H1 (cell line): ENCODE data around the gene KCP. TPM values are rescaled to one million over a fixed set of nuclear protein-coding genes. Genes with fewer than 3 reads are reported as not detected.

Source experiments
- CHD2 ChIP-seq: IDR thresholded peaks from 2 replicates; pipeline ENCODE4 v1.6.1; 2012; ENCODE audit warnings: low read length, improper control_type of control experiment
- CHD7 ChIP-seq: fragments of 300-600 bp; sonication (generic); IDR thresholded peaks from 2 replicates; pipeline ENCODE4 v1.7.1; 2012; ENCODE audit warnings: low read length, moderate library complexity, mild to moderate bottlenecking, inconsistent platforms; ENCODE audit not compliant: insufficient replicate concordance
- CTBP2 ChIP-seq: IDR thresholded peaks from 2 replicates; pipeline ENCODE4 v1.7.0; 2011; ENCODE audit warnings: borderline replicate concordance, mild to moderate bottlenecking, moderate library complexity, mixed read lengths, low read length; ENCODE audit not compliant: insufficient read depth, insufficient read length
- EP300 ChIP-seq, 2 experiments: IDR thresholded peaks; 1 replicate in 1 of 2; 2 replicates in 1 of 2; pipeline ENCODE4 v1.6.1; 2011 to 2012; ENCODE audit warnings: low read depth in 2 of 2, low read length in 2 of 2, mild to moderate bottlenecking in 2 of 2, borderline replicate concordance in 1 of 2, inconsistent platforms in 1 of 2, moderate library complexity in 1 of 2
- EZH2 ChIP-seq: fragments of 200-600 bp; sonication (generic); IDR thresholded peaks from 2 replicates; pipeline ENCODE4 v1.7.1; 2012; ENCODE audit warnings: low read depth, mild to moderate bottlenecking, moderate library complexity, low read length, inconsistent platforms; ENCODE audit not compliant: severe bottlenecking
- HDAC6 ChIP-seq: IDR thresholded peaks from one replicate; pipeline ENCODE4 v1.7.1; 2012; ENCODE audit warnings: low read depth, mild to moderate bottlenecking, inconsistent platforms, low read length, moderate library complexity
- NRF1 ChIP-seq: IDR thresholded peaks from 2 replicates; pipeline ENCODE4 v1.6.1; 2011; ENCODE audit warnings: mild to moderate bottlenecking, low read depth, low read length, improper control_type of control experiment
- PHF8 ChIP-seq: fragments of 200-600 bp; sonication (generic); conservative IDR thresholded peaks from 2 replicates; pipeline ENCODE4 v1.7.1; 2012; ENCODE audit warnings: low read depth, mild to moderate bottlenecking, inconsistent platforms, low read length, moderate library complexity
- TAF7 ChIP-seq: optimal IDR thresholded peaks from 2 replicates; pipeline ENCODE3; 2011; ENCODE audit warnings: low read depth, mild to moderate bottlenecking, inconsistent platforms, low read length, moderate library complexity, borderline replicate concordance
- YY1 ChIP-seq: IDR thresholded peaks from 2 replicates; pipeline ENCODE4 v1.6.1; 2011; ENCODE audit warnings: low read depth, mild to moderate bottlenecking, low read length
- polyA plus RNA-seq, 7 experiments: library from polyadenylated mRNA; depleted of rRNA in 3 of 7; stranded (reverse) in 5 of 7; unstranded in 2 of 7; fragments of >200 nt in 5 of 7; fragments of 200-250 nt in 2 of 7; gene quantifications; 1 replicate in 5 of 7; 2 replicates in 1 of 7; 4 replicates in 1 of 7; pipeline versions ENCODE4 v1.2.1 to v1.2.3, GENCODE V29; 2011 to 2013; ENCODE audit warnings: missing spikeins in 2 of 7, mixed read lengths in 2 of 7
- total RNA-seq: library from RNA; stranded (reverse); fragmentation: NEBNext Ultra II Directional; extraction: Animal tissue kit (Norgen Biotek cat#: 25700); gene quantifications from 2 replicates; pipeline ENCODE4 v1.2.1, GENCODE V29; 2021

KCP gene
- total and polyA plus RNA-seq, 2 of the 8 experiments (the other 6 are each of a cell fraction or from before 2014, with no cell fraction given): 1.3 to 2.0 TPM

- no peak for TF ChIP-seq CHD7
- no peak for TF ChIP-seq NRF1
- no peak for TF ChIP-seq EZH2
- TF ChIP-seq PHF8: no peak
- TF ChIP-seq EP300 (IDR thresholded peaks at IDR 0.05; ENCODE audit: borderline replicate concordance in 1 of 2, low read depth in 2 of 2, low read length in 2 of 2): no peak; a peak in 1 of 3 replicates
- TF ChIP-seq TAF7: no peak
- TF ChIP-seq YY1: 0 out of 2 replicates have a peak, but pooled peaks have one; percentile 12
- TF ChIP-seq CTBP2: no peak
- TF ChIP-seq HDAC6: no peak
- TF ChIP-seq CHD2: no peak
These were observed 68.4 kb downstream of the KCP start (continued) for GRCh38 chr7:128841921-128842673.
